ENCODE data around the gene TNP2.

- TF ChIP-seq, protein P1, sequence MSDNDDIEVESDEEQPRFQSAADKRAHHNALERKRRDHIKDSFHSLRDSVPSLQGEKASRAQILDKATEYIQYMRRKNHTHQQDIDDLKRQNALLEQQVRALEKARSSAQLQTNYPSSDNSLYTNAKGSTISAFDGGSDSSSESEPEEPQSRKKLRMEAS (IDR thresholded peaks at IDR 0.05) = no peak
- TF ChIP-seq, protein P2, sequence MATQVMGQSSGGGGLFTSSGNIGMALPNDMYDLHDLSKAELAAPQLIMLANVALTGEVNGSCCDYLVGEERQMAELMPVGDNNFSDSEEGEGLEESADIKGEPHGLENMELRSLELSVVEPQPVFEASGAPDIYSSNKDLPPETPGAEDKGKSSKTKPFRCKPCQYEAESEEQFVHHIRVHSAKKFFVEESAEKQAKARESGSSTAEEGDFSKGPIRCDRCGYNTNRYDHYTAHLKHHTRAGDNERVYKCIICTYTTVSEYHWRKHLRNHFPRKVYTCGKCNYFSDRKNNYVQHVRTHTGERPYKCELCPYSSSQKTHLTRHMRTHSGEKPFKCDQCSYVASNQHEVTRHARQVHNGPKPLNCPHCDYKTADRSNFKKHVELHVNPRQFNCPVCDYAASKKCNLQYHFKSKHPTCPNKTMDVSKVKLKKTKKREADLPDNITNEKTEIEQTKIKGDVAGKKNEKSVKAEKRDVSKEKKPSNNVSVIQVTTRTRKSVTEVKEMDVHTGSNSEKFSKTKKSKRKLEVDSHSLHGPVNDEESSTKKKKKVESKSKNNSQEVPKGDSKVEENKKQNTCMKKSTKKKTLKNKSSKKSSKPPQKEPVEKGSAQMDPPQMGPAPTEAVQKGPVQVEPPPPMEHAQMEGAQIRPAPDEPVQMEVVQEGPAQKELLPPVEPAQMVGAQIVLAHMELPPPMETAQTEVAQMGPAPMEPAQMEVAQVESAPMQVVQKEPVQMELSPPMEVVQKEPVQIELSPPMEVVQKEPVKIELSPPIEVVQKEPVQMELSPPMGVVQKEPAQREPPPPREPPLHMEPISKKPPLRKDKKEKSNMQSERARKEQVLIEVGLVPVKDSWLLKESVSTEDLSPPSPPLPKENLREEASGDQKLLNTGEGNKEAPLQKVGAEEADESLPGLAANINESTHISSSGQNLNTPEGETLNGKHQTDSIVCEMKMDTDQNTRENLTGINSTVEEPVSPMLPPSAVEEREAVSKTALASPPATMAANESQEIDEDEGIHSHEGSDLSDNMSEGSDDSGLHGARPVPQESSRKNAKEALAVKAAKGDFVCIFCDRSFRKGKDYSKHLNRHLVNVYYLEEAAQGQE (IDR thresholded peaks at IDR 0.05; ENCODE audit: low read depth) = no peak
- TF ChIP-seq ZFX (IDR thresholded peaks at IDR 0.05) = no peak
- TF ChIP-seq POLR2A (IDR thresholded peaks at IDR 0.05; ENCODE audit: borderline replicate concordance, extremely low read depth, insufficient read depth, insufficient read length) = no peak
Measured at GRCh38 chr16:11303405-11304138, 34.4 kb upstream of the TNP2 start.
